Activated naive CD8-positive, alpha-beta T cell treated with anti-CD3 and anti-CD28 coated beads, Interleukin-2, amount 50 U/mL, for 16 hours (primary cell): ENCODE measurements around the gene RELT.

Source experiments
- DNase-seq: peaks from one replicate; pipeline ENCODE4 v3.0.0-alpha.2; 2020; ENCODE audit warnings: low read depth, low spot score

RELT gene

GRCh38 chr11:73346186-73346935, 29.8 kb upstream of the RELT start:
- no peak for DNase-seq

- no peak for DNase-seq
These were observed 29.1 kb upstream of the RELT start for GRCh38 chr11:73347067-73347466.

DNA sequence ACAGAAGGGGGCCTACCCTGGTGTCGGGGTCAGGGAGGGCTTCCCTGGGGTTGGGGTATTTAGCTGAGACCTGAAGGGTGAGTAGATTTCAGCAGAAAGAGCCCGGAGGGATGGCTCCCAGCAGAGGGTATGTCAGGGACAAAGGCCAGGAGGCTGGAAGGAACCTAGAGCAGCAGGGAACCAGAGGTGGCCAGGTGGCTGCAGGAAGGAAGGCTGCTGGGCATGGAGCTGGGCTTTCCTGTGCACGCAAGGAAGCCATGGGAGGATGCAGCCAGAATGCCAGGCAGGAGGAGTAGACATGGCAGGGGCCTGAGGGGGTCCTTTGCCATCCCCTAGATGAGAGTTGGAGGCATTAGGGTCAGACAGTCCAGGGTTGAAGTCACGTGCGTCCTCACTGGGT, 27.4 kb upstream of the RELT start:
- no peak for DNase-seq

DNA sequence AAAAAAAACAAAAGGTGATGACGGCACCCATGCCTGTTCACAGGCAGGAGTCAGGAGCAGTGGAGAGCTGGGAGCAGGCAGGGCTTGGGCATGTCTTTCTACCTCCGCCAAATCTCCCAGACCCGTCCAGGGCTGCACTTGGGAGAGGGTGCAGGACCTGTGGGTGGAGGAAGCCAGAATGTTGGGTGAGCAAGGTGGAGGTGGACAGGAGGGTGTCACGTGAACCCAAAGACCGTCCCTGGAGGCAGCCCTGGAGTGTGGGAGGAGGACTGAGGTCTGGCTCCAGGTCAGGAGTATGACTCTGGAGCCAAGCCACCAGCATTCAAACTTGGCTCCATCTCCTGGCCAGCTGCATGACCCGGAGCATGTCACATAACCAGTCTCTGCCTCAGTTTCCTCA, 26.6 kb upstream of the RELT start:
- DNase-seq: no peak

DNA sequence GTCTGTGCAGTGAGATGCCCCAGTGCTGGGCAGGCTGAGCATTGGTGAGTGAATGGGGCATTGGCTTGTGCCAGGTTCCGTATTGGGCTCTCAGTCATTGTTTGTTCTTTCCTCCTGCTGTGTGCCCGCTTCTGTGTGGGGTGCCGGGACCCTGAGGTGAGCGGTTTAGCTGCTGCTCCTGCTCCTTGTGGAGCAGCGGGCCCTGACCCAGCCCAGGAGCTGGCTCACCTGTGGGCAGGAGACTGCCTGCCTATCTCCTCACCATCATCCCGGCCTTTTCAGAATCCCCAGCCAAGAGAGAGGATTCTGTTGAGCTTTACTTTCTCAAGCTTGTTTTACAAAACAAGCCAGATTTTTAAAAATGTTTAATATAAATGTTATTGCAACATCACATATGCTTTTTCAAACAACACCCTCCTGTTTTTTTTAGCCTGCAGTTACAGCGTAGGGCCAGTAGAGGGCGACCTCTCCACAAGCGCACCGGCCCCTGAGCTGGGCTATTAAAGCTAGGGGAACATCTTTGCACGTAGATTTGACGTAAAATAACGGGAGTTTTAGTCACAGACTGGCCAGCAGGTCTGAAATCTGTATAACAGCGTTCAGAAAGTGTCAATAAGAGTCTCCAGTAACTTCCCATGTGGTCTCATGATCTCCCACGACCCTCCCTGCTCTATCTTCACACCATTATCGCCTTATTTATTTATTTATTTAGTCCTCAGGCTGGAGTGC, 25.1 kb upstream of the RELT start:
- no peak for DNase-seq

DNA sequence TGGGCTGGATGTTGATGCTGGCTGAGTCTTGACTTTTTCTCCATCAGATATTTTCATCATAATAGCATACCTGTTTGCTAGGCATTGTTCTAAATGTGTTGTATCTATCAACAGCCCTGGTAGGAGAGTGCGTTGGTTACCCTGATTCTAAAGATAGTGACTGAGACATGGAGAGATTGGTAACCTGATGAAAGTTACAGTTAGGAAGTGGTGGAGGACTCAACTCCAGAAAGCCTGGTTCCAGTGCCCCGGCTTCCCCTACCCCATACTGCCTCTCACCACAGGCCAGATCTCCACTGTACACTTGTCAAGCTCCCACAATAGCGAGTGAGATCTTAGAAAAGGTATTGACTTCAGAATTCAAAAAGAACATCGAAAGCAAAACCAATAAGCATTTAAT, 22.8 kb upstream of the RELT start:
- no peak for DNase-seq

- DNase-seq: no peak
These were observed 21.1 kb upstream of the RELT start for GRCh38 chr11:73355109-73355508.

DNA sequence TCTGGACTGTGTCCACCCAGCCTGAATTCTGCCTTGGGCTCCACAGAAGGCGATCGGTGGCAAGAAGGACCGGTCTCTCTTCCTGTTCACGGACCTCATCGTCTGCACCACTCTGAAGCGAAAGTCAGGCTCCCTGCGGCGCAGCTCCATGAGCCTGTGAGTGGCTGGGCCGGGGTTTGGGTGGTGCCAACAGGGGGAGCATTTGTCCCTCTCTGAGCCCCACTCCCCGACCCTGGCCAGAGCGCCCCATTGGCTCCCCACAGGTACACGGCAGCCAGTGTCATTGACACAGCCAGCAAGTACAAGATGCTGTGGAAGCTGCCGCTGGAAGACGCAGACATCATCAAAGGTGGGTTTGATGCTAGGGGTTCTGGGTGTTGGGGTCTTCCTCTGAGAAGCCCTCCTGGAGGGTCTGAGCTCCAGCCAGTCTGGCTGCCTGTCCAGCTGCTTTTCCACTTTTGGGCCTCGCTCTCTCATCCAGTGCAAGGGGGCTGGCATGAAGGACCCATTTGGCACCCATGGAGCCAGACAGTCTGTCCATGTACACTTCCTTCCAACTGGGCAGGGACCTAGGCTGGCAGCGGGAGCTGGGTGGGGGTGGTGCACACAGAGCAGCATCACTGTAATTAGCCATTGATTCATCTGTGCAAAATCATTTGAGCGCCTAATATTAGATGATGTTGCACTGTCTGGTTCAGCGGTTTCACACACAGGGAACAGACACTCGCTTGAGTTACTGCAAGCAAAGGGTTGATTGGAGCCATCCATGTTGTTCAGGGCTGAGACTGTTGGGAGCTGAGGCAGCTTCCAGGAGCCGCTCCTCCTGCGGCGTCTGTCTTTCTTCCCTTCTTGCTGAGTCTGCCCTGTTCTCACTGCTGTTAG, 19.0 kb upstream of the RELT start:
- no peak for DNase-seq

DNA sequence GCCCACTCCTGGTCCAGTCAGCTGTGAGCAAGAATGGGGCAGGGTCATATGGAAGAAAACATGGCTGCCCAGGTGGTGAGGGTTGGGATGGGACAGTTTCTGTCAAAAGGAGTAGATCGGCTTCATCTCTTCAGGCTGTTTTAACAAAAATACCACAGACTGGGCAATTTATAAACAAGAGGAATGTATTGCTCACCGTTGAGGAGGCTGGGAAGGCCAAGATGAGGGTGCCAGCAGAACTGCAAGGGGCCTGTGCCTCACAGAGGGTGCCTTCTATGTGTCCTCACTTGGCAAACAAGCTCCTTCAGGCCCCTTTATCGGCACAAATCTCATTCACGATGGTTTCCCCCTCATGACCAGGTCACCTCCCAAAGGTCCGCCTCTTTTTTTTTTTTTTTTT, 18.1 kb upstream of the RELT start:
- DNase-seq: no peak

DNA sequence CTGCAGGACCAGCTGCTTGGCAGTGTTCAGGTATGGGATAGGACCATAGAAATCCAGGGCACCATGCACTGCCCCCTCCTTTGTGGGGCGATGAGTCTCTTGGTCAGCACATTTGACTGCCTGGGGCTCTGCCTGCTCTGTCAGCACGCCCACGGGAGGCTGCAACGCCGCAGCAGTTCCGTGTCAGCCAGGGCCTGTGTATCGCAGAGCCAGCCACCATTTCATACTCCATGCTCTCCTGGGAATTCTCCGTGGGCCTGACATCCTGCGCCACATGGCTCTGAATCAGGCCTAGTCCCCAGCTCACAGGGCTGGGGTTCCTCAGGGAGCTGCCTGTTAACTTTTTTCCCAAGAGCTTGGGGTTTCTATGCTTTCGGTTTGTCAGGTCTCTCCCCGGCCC, 16.9 kb upstream of the RELT start:
- DNase-seq: no peak

GRCh38 chr11:73359930-73360742, 16.1 kb upstream of the RELT start:
- no peak for DNase-seq

DNA sequence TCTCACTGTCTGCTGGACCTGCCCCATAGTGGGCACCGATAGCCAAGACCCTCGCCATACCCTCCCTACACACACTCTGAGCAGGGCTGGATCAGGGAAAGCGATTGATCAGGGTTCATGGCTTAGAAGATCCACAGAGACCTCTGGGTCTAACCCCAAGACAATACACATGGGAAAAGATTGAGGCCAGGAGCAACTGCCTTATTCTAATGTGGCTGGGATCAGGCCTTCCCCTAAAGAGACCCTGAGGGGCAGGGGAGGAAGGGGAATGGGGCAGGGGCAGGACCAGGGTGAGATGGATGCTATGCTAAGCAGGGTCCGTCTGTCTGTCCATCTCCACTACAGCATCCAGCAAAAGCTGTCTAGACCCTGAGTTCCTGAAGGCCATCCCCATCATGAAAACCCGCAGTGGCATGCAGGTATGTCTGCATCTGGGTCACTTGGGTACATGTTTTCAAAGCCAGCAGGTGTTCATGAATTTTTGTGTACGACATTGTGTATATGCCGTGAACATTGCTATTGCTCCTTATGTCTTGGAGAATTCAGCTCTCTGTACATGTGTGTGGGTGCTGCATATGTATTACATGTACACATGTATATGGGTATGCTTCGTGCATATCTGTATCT, 15.3 kb upstream of the RELT start:
- DNase-seq: no peak

DNA sequence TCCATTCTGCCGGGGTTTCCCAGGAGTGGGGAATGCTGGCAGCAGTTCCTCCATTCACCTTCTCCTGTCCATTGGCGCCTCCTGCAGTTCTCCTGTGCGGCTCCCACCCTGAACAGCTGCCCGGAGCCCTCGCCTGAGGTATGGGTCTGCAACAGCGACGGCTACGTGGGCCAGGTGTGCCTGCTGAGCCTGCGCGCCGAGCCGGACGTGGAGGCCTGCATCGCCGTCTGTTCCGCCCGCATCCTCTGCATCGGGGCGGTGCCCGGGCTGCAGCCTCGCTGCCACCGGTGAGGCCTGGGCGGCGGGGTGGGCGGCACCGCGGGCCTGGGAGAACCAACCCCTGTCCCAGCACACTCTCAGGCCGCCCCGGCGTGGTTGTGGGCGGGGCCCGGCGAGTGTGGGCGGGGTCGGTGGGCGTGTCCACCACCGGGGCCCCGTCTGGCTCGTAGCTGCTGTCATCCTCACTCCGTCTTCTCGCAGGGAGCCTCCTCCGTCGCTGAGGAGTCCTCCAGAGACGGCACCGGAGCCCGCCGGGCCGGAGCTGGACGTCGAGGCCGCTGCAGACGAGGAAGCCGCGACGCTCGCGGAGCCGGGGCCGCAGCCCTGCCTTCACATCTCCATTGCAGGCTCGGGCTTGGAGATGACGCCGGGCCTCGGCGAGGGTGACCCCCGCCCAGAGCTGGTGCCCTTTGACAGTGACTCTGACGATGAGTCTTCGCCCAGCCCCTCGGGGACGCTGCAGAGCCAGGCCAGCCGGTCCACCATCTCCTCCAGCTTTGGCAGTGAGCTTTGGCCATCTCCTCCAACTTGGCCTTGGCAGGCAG, 14.0 kb upstream of the RELT start:
- DNase-seq: no peak

- no peak for DNase-seq
These were observed 13.1 kb upstream of the RELT start for GRCh38 chr11:73363147-73363546.

- DNase-seq: no peak
These were observed 10.6 kb upstream of the RELT start for GRCh38 chr11:73365352-73366264.

- no peak for DNase-seq
These were observed 10.0 kb upstream of the RELT start for GRCh38 chr11:73366265-73366610.

DNA sequence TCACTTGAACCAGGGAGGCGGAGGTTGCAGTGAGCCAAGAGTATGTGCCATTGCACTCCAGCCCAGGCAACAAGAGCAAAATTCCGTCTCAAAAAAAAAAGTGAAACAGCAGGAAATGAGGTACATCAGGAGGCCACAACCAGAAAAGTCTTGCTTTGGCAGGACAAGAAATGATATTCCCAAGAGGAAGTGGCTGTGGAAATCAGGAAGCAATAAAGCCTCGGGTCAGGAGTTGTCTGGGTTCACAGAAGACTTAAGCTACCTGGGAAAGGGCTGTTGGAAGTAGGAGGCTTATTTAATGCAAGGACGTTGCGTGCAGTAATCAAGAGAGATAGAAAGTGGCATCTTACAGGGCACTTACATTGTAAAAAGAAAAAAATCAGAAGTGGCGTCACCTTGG, 9.2 kb upstream of the RELT start:
- DNase-seq: no peak

GRCh38 chr11:73367482-73368024, 8.6 kb upstream of the RELT start:
- DNase-seq: no peak
